ENCODE results near the gene RAB1B.

Gene RAB1B

GRCh38 chr11:66281776-66282467 is 13.5 kb downstream of the RAB1B start:
- Mint-ChIP-seq H3K9me3 (no peaks in the 10 kb centered on the region), H3K4me1 (peaks cover 63% of the 10 kb centered on the region), H3K27ac (peak overlapping the region; percentile 94), H3K4me3 (no peak overlapping the region), H3K36me3 (peaks cover 41% of the 10 kb centered on the region)
- no peak for ATAC-seq
- DNase-seq (ENCODE audit: low spot score in 2 of 2): no peak

GRCh38 chr11:66282468-66283455 is 14.3 kb downstream of the RAB1B start:
- peaks cover 35% of the 10 kb centered on the region for H3K36me3 Mint-ChIP-seq
- ATAC-seq: peak; percentile 90
- peak overlapping the region; percentile 94 for H3K27ac Mint-ChIP-seq
- no peaks in the 10 kb centered on the region for H3K9me3 Mint-ChIP-seq
- H3K4me3 Mint-ChIP-seq: no peak overlapping the region
- H3K4me1 Mint-ChIP-seq: peaks cover 66% of the 10 kb centered on the region
- DNase-seq (ENCODE audit: low spot score in 2 of 2): peak; percentile 99

- Mint-ChIP-seq H3K4me1 (peaks cover 71% of the 10 kb centered on the region), H3K36me3 (peaks cover 43% of the 10 kb centered on the region), H3K4me3 (no peak overlapping the region), H3K27ac (peak overlapping the region; percentile 94), H3K9me3 (no peaks in the 10 kb centered on the region)
- DNase-seq (ENCODE audit: low spot score in 2 of 2) (no peak), ATAC-seq (no peak)
Observed at GRCh38 chr11:66283461-66284105, 15.1 kb downstream of the RAB1B start.

DNA sequence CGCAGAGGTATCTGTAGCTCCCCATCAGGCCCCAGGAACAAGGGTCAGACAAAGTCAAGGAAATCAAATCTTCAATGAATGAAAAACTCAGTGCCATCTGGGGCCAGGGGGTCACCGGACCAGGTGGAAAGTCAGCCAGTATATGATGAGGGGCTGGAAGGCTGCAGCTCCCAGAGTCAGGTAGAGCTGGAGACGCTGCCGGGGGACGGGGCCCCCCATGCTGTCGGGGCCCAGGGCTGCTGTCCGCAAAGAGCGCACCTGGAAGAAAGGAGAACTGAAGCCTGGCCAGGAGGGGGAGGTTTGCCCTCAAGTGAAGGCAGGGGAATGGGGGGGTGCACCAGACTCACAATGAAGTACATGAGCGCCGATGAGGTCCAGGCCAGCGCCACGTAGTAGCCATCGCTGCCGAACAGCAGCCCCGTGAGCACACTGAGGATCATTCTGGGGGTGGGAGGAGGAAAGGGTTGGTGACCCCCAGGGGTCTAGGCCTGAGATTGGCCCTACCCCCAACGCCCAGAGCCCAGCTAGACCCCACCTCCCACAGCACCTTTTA is 16.2 kb downstream of the RAB1B start:
- Mint-ChIP-seq H3K4me1 (peaks cover 69% of the 10 kb centered on the region), H3K4me3 (no peak overlapping the region), H3K36me3 (peaks cover 46% of the 10 kb centered on the region), H3K27ac (peak overlapping the region; percentile 48), H3K9me3 (no peaks in the 10 kb centered on the region)
- DNase-seq (ENCODE audit: low spot score in 2 of 2): no peak
- no peak for ATAC-seq

DNA sequence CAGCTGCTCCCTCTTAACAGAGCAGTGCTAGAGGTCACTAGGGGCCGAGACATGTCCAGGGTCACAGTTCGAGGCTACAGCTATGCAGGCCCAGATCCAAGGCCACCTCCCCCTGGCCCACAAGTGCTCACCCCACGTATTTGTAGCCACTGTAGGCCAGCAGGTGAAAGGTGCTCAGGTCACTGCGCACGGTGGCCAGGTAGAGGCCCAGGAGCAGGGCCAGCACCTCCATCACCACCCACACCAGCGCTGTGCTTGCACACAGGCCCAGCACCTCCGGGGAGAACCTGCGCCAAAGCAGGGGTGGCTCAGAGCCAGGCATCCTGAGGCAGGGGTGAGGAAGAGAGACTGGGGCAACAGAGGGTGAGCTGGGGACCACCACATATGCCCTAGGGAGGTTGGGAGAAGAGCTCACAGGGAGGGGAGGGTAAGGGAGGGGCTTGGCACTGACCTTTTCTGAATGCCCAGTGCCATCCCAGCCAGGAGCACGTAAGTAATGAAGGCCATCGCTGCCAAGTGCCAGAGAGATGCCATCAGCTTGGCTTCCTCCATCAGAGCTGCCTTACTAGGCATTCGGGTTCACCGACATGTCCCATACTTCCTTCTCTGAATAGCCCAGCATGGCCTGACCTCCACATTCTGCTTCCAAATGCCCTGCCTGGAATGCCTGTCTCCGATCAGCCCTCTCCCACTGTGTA is 17.0 kb downstream of the RAB1B start:
- peaks cover 73% of the 10 kb centered on the region for H3K4me1 Mint-ChIP-seq

DNA sequence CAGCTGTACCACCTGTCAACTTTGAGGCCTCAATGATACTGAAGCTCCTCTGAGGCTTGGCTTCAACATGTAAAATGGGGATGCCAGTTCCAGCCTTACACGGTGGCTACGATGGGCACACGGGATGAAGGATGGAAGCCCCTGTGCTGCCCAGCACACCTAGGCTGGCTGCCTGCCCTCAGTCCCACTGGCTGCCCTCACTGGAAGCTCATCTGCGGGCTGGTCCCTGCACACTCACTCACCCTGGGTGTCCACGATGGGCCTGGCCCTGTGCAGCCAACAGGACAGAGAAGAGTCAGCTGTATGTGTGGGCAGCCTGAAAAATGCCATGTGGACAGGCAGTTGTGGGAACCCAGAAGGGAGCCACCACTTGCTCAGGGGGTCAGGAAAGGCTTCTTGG is 18.3 kb downstream of the RAB1B start:
- ATAC-seq (no peak), DNase-seq (ENCODE audit: low spot score in 2 of 2) (no peak)
- H3K4me3 Mint-ChIP-seq: peak overlapping the region; percentile 88
- no peaks in the 10 kb centered on the region for H3K9me3 Mint-ChIP-seq
- peaks cover 71% of the 10 kb centered on the region for H3K4me1 Mint-ChIP-seq
- H3K27ac Mint-ChIP-seq: no peak overlapping the region
- H3K36me3 Mint-ChIP-seq: peaks cover 48% of the 10 kb centered on the region

More for the DNA sequence above, 17.0 kb downstream of the RAB1B start:
- ATAC-seq: no peak
- H3K4me3 Mint-ChIP-seq: no peak overlapping the region
- H3K9me3 Mint-ChIP-seq: no peaks in the 10 kb centered on the region
- H3K27ac Mint-ChIP-seq: peak overlapping the region; percentile 12
- peaks cover 48% of the 10 kb centered on the region for H3K36me3 Mint-ChIP-seq
- DNase-seq (ENCODE audit: low spot score in 2 of 2): no peak

- Mint-ChIP-seq H3K36me3 (peaks cover 41% of the 10 kb centered on the region), H3K4me3 (peak overlapping the region; percentile 88), H3K9me3 (no peaks in the 10 kb centered on the region), H3K4me1 (peaks cover 66% of the 10 kb centered on the region), H3K27ac (peak overlapping the region; percentile 94)
- DNase-seq (ENCODE audit: low spot score in 2 of 2) (no peak), ATAC-seq (no peak)
Observed at GRCh38 chr11:66287211-66287888, 18.9 kb downstream of the RAB1B start.

- DNase-seq (ENCODE audit: low spot score in 2 of 2): no peak
- peaks cover 34% of the 10 kb centered on the region for H3K36me3 Mint-ChIP-seq
- peaks cover 66% of the 10 kb centered on the region for H3K4me1 Mint-ChIP-seq
- no peaks in the 10 kb centered on the region for H3K9me3 Mint-ChIP-seq
- no peak for ATAC-seq
- H3K27ac Mint-ChIP-seq: peak overlapping the region; percentile 94
- H3K4me3 Mint-ChIP-seq: peak overlapping the region; percentile 88
Observed at GRCh38 chr11:66287889-66288670, 19.6 kb downstream of the RAB1B start.

DNA sequence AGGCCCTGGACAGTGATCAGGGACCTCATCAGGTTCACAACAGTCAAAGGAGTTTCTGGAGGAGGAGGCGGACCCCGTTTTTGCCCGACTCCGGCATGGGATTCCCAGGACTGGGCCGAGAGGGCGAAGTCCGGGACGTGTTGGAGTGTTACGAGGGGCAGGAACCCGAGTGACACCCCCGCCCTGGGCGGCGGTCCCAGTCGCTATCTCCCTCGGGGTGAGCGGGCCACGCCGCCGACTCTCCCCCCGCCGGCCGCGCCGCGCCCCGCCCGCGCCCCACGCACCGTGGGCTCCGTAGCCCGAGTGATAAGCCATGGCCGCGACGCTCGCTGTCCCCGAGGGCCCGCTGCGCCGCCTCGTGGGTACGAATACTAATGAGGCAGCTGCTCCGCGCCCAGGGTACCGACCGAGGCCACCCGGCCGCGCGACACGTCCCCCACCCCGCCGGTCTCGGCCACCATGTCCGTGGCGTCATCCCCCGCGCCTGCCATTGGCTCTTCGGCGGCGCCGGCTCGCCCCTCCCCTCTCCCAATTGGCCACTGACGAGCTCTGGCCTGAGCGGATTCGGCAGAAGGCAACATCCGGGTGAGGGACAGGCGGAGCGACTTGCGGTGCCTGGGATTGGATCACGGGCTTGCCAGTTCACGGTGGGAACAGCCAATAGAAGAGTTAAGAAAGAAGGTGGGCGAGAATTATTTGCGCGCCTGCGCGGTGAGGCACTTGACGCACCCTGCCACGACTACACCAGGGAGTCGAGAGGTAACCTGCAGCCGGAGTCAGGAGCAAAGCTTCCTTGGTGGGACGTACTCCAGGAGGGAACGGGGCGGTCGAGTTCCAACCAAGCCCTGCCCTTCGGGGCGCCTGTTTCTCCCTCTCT is 20.5 kb downstream of the RAB1B start, which contains the start of gene YIF1A:
Gene YIF1A, minus strand, starts transcription at position 473 of the 877 bp plus-strand sequence. Its CDS starts 158 bp downstream, at position 315.
- Mint-ChIP-seq H3K9me3 (no peaks in the 10 kb centered on the region), H3K4me3 (peak within 1 kb of the TSS; percentile 88), H3K27ac (peak within 1 kb of the TSS; percentile 94), H3K36me3 (peaks cover 32% of the 10 kb centered on the region), H3K4me1 (peaks cover 67% of the 10 kb centered on the region)
- DNase-seq (ENCODE audit: low spot score in 2 of 2) (peak; percentile 95 to 98), ATAC-seq (peak; percentile 95)

- Mint-ChIP-seq H3K9me3 (no peaks in the 10 kb centered on the region), H3K36me3 (peaks cover 32% of the 10 kb centered on the region), H3K4me1 (peaks cover 67% of the 10 kb centered on the region), H3K4me3 (peak overlapping the region; percentile 88), H3K27ac (peak overlapping the region; percentile 94)
- ATAC-seq (peak; percentile 79), DNase-seq (ENCODE audit: low spot score in 2 of 2) (peak in 1 of 2 donors; percentile 57)
Observed at GRCh38 chr11:66289548-66290329, 21.3 kb downstream of the RAB1B start.

DNA sequence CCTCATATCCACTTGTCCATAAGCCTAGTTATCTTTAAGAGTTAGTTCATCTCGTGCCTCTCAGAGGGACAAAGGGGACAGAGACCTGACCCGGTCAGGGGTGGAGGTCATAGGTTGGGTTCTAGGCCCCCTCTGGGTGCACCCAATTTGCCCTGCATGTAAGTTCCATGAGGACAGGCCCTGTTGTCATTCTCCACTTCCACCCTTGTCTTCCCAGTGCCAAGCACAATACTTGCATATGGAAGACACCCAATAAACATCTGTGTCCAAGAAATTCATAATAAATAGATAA is 21.8 kb downstream of the RAB1B start:
- Mint-ChIP-seq H3K4me1 (peaks cover 63% of the 10 kb centered on the region), H3K4me3 (peak overlapping the region; percentile 88), H3K9me3 (no peaks in the 10 kb centered on the region), H3K36me3 (peaks cover 29% of the 10 kb centered on the region), H3K27ac (no peak overlapping the region)
- DNase-seq (ENCODE audit: low spot score in 2 of 2): no peak
- no peak for ATAC-seq

DNA sequence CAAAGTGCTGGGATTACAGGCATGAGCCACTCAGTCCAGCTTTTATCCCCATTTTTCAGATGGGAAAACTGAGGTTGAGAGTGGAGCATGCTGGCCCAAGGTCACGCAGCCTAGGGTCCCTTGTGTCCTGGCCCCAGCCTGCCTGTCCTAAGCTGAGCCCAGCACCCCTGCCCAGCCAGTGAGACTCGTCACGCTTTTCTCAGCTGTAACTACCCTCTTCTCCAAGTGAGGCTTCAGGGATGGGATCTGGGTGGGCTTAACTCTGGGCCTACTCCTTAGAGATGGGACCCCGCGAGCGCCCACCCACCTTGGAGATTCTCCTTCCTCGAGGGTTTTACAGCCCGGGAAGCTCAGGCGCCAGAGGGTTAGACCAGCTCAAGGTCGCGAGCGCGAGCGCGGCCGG is 22.9 kb downstream of the RAB1B start:
- Mint-ChIP-seq H3K4me1 (peaks cover 56% of the 10 kb centered on the region), H3K27ac (no peak overlapping the region), H3K36me3 (peaks cover 26% of the 10 kb centered on the region), H3K9me3 (no peaks in the 10 kb centered on the region), H3K4me3 (peak overlapping the region; percentile 88)
- ATAC-seq: no peak
- no peak for DNase-seq (ENCODE audit: low spot score in 2 of 2)
